RWPE2 (cell line): ENCODE data around the gene CAMK1.
A peak's percentile ranks its signal among the peaks of the same experiment; 100 is the strongest.

Source experiments
- ATAC-seq: fragments of 200-7000 bp; cut with Tn5 transposase; 3 replicates; pipeline ENCODE4 v1.9.1; 2021; ENCODE audit warnings: low read depth
- DNase-seq: peaks from one replicate; pipeline ENCODE4 v3.0.0-alpha.2; 2020; ENCODE audit warnings: low spot score
- H3K27ac ChIP-seq: fragments of 450-650 bp; 2 replicates; pipeline ENCODE4 v1.5.1; 2017; ENCODE audit warnings: mild to moderate bottlenecking; ENCODE audit not compliant: poor library complexity, severe bottlenecking
- H3K27me3 ChIP-seq: fragments of 250-450 bp; sonication (Bioruptor Pico); 2 replicates; pipeline ENCODE4 v1.5.1; 2021; ENCODE audit warnings: mild to moderate bottlenecking, moderate library complexity; ENCODE audit not compliant: insufficient read depth, poor library complexity, severe bottlenecking
- H3K36me3 ChIP-seq: fragments of 250-450 bp; sonication (Bioruptor Pico); 2 replicates; pipeline ENCODE4 v1.5.1; 2020; ENCODE audit warnings: low read depth, mild to moderate bottlenecking, moderate library complexity
- H3K4me1 ChIP-seq: fragments of 250-450 bp; sonication (Bioruptor Pico); 2 replicates; pipeline ENCODE4 v1.5.1; 2021; ENCODE audit warnings: mild to moderate bottlenecking, moderate library complexity; ENCODE audit not compliant: insufficient read depth, poor library complexity, severe bottlenecking
- H3K4me3 ChIP-seq: fragments of 250-450 bp; sonication (Bioruptor Pico); 2 replicates; pipeline ENCODE4 v1.5.1; 2021; ENCODE audit warnings: mild to moderate bottlenecking, moderate library complexity; ENCODE audit not compliant: severe bottlenecking
- H3K9me3 ChIP-seq: fragments of 250-450 bp; sonication (Bioruptor Pico); 2 replicates; pipeline ENCODE4 v1.5.1; 2021; ENCODE audit warnings: mild to moderate bottlenecking, moderate library complexity; ENCODE audit not compliant: severe bottlenecking
- CTCF ChIP-seq: fragments of 450-650 bp; IDR thresholded peaks from one replicate; pipeline ENCODE4 v1.5.1; 2017; ENCODE audit warnings: mild to moderate bottlenecking, moderate library complexity; ENCODE audit not compliant: poor library complexity, severe bottlenecking

The CAMK1 gene

GRCh38 chr3:9750556-9751411 is 19.0 kb downstream of the CAMK1 start:
- H3K27me3 ChIP-seq = no peaks in the 10 kb centered on the region
- DNase-seq (no peak), ATAC-seq (no peak)
- no peaks in the 10 kb centered on the region for H3K9me3 ChIP-seq
- H3K4me1 ChIP-seq = peaks cover 3% of the 10 kb centered on the region
- H3K27ac ChIP-seq = peak overlapping the region; percentile 51
- peak overlapping the region; percentile 42 for H3K4me3 ChIP-seq
- no peak for TF ChIP-seq CTCF
- peaks cover 32% of the 10 kb centered on the region for H3K36me3 ChIP-seq

- Histone ChIP-seq H3K4me3 (peak within 1 kb of the TSS; percentile 42), H3K4me1 (peaks cover under 1% of the 10 kb centered on the region), H3K9me3 (no peaks in the 10 kb centered on the region), H3K27ac (peak within 1 kb of the TSS; percentile 51), H3K36me3 (peaks cover 40% of the 10 kb centered on the region), H3K27me3 (no peaks in the 10 kb centered on the region)
- peak; percentile 97 for DNase-seq
- no peak for TF ChIP-seq CTCF
- ATAC-seq = peak; percentile 95
Measured at GRCh38 chr3:9749645-9750555, 19.8 kb downstream of the CAMK1 start, which contains the start of gene OGG1. Gene OGG1, plus strand, starts transcription at chr3:9749952. Its CDS starts 335 bp downstream, at chr3:9750287.

DNA sequence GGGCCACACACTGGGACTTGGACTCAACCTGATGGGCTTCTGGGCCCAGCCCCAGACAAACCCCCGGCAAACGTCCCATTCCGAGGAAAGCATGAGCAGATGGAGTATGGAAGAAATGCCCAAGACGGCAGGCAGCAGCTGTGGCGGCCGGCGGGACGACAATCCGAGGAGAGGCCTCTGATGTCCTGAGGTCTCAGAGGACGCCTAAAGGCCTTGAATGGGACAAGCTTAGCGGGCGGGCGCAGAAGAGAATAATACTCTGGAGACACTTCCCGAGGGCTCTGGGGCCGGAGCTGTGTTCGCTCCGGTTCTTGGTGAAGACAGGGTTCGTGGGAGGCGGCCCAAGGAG is 20.5 kb downstream of the CAMK1 start:
- no peaks in the 10 kb centered on the region for H3K4me1 ChIP-seq
- no peaks in the 10 kb centered on the region for H3K27me3 ChIP-seq
- H3K27ac ChIP-seq = peak overlapping the region; percentile 51
- peak overlapping the region; percentile 42 for H3K4me3 ChIP-seq
- H3K36me3 ChIP-seq = peaks cover 46% of the 10 kb centered on the region
- no peaks in the 10 kb centered on the region for H3K9me3 ChIP-seq
- DNase-seq (no peak), ATAC-seq (no peak; the same call in 2 of the 3 replicates)
- no peak for TF ChIP-seq CTCF

DNA sequence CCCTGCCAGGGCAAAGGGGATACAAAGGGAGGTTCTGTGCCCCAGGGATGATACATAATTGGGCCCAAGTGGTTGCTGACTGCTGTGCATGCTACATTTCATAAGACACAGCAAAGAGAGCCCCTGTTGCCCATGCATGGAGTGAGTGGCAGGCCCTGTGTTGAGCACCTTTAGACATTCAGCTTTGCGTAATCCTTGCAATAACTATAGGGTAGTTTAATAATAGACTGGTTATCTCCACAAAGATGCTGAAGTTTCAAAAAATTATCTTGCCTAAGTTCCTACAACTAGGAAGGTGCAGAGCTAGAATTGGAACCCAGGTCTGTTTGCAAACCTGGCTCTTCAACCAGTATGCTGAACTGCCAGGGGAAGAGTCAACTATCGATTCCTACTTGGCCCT is 21.7 kb downstream of the CAMK1 start:
- peaks cover 58% of the 10 kb centered on the region for H3K36me3 ChIP-seq
- no peak for ATAC-seq
- no peak for TF ChIP-seq CTCF
- no peak overlapping the region for H3K27ac ChIP-seq
- no peaks in the 10 kb centered on the region for H3K27me3 ChIP-seq
- no peaks in the 10 kb centered on the region for H3K4me1 ChIP-seq
- no peak for DNase-seq
- H3K9me3 ChIP-seq = no peaks in the 10 kb centered on the region
- no peak overlapping the region for H3K4me3 ChIP-seq
